HEK293 (cell line): Measurements from ENCODE around the gene GBF1.
"Not testable (repeated sequence)": the region's sequence is repeated elsewhere in the genome, so short reads cannot be mapped to it uniquely, and the experiment has no call there.

Experiments
- CTCF ChIA-PET: fragments of 350-600 bp; formaldehyde crosslinking; extraction: SDS; loops from one replicate; lab custom pipeline; 2021; ENCODE audit warnings: antibody characterized with exemption; lab: Yijun Ruan, JAX
- POLR2A ChIA-PET: fragments of 300-600 bp; formaldehyde crosslinking; extraction: SDS; loops from one replicate; lab custom pipeline; 2020; ENCODE audit warnings: antibody characterized with exemption, inconsistent platforms; lab: Yijun Ruan, JAX
- H3K27ac ChIP-seq: fragments of 200-500 bp; sonication (Bioruptor generic); 2 replicates; pipeline ENCODE4 v1.5.1; 2014; ENCODE audit warnings: low read depth, low read length, control low read depth, inconsistent platforms; ENCODE audit errors: extremely low read depth
- H3K36me3 ChIP-seq, 2 experiments: fragments of 200-500 bp in 1 of 2; sonication (Bioruptor generic) in 1 of 2; 1 replicate in 1 of 2; 2 replicates in 1 of 2; pipeline ENCODE4 v1.5.1; 2014 to 2017; ENCODE audit warnings: inconsistent platforms in 2 of 2, low read length in 2 of 2; ENCODE audit not compliant: control insufficient read depth in 2 of 2, insufficient read depth in 1 of 2
- H3K4me1 ChIP-seq: fragments of 200-500 bp; sonication (Bioruptor generic); 2 replicates; pipeline ENCODE4 v1.5.1; 2014; ENCODE audit warnings: mild to moderate bottlenecking, low read length, inconsistent platforms; ENCODE audit not compliant: control insufficient read depth, insufficient read depth
- H3K4me3 ChIP-seq: 2 replicates; pipeline ENCODE4 v1.5.1; 2011; ENCODE audit warnings: low read depth, mild to moderate bottlenecking, control low read depth, low read length, moderate library complexity
- H3K9me3 ChIP-seq: fragments of 200-500 bp; sonication (Bioruptor generic); 2 replicates; pipeline ENCODE4 v1.5.1; 2014; ENCODE audit warnings: low read depth, low read length, inconsistent platforms; ENCODE audit not compliant: control insufficient read depth, insufficient read depth
- FEZF1 ChIP-seq: fragments of 450-650 bp; formaldehyde crosslinking; IDR thresholded peaks from 2 replicates; pipeline ENCODE4 v1.5.1; 2016; ENCODE audit warnings: missing biosample characterization, missing genetic modification characterization
- OSR2 ChIP-seq: fragments of 450-650 bp; formaldehyde crosslinking; IDR thresholded peaks from 2 replicates; pipeline ENCODE4 v1.5.1; 2016; ENCODE audit warnings: missing biosample characterization, missing genetic modification characterization
- PRDM4 ChIP-seq: fragments of 450-650 bp; formaldehyde crosslinking; IDR thresholded peaks from 2 replicates; pipeline ENCODE4 v1.5.1; 2017; ENCODE audit warnings: missing biosample characterization, missing genetic modification characterization
- SETDB1 ChIP-seq: IDR thresholded peaks from one replicate; pipeline ENCODE4 v1.6.1; 2017; ENCODE audit warnings: mild to moderate bottlenecking, low read length, moderate library complexity, mixed read lengths; ENCODE audit not compliant: insufficient read length
- SP2 ChIP-seq: fragments of 450-650 bp; formaldehyde crosslinking; IDR thresholded peaks from 2 replicates; pipeline ENCODE4 v1.5.1; 2016; ENCODE audit warnings: missing biosample characterization, missing genetic modification characterization
- ZNF146 ChIP-seq: fragments of 450-650 bp; formaldehyde crosslinking; IDR thresholded peaks from 2 replicates; pipeline ENCODE4 v1.5.1; 2016; ENCODE audit warnings: missing biosample characterization, missing genetic modification characterization
- ZNF280D ChIP-seq: fragments of 450-650 bp; formaldehyde crosslinking; IDR thresholded peaks from 2 replicates; pipeline ENCODE4 v1.5.1; 2016; ENCODE audit warnings: missing biosample characterization, missing genetic modification characterization
- ZNF362 ChIP-seq: fragments of 450-650 bp; formaldehyde crosslinking; IDR thresholded peaks from 2 replicates; pipeline ENCODE4 v1.5.1; 2016; ENCODE audit warnings: missing biosample characterization, missing genetic modification characterization
- ZNF416 ChIP-seq: fragments of 450-650 bp; formaldehyde crosslinking; IDR thresholded peaks from 2 replicates; pipeline ENCODE4 v1.5.1; 2016; ENCODE audit warnings: missing biosample characterization, missing genetic modification characterization
- ZNF518A ChIP-seq: fragments of 450-650 bp; formaldehyde crosslinking; conservative IDR thresholded peaks from 2 replicates; pipeline ENCODE4 v1.5.1; 2016; ENCODE audit warnings: low read depth, missing biosample characterization, missing genetic modification characterization
- ZNF521 ChIP-seq: fragments of 450-650 bp; formaldehyde crosslinking; IDR thresholded peaks from 2 replicates; pipeline ENCODE4 v1.5.1; 2017; ENCODE audit warnings: missing biosample characterization, mild to moderate bottlenecking, missing genetic modification characterization
- ZNF580 ChIP-seq: fragments of 450-650 bp; formaldehyde crosslinking; IDR thresholded peaks from 2 replicates; pipeline ENCODE4 v1.5.1; 2016; ENCODE audit warnings: missing biosample characterization, missing genetic modification characterization
- ZNF677 ChIP-seq: fragments of 450-650 bp; IDR thresholded peaks from 2 replicates; pipeline ENCODE4 v1.5.0; 2018; ENCODE audit warnings: missing biosample characterization, mild to moderate bottlenecking, missing genetic modification characterization, moderate library complexity
- ZNF837 ChIP-seq: fragments of 450-650 bp; formaldehyde crosslinking; IDR thresholded peaks from 2 replicates; pipeline ENCODE4 v1.5.1; 2016; ENCODE audit warnings: missing biosample characterization, missing genetic modification characterization

Gene GBF1

GRCh38 chr10:102306710-102307109, 61.4 kb downstream of the GBF1 start:
- POLR2A ChIA-PET = interaction anchor here (1.2 kb wide), 1 partner anchor 62 kb away, joined by 3 read pairs; the partner anchor contains the start of gene GBF1
- CTCF ChIA-PET = interaction anchor here (0.9 to 1.4 kb wide), 2 partner anchors 46 to 75 kb away, joined by 3 to 4 read pairs; no protein-coding TSS in a partner anchor
- TF ChIP-seq ZNF521 (no peak), SETDB1 (no peak), OSR2 (tag by site-specific recombination) (no peak), ZNF518A (tag by site-specific recombination) (no peak), ZNF416 (no peak), PRDM4 (tag by site-specific recombination) (no peak), ZNF677 (tag by site-specific recombination) (no peak), FEZF1 (no peak), ZNF362 (tag by site-specific recombination) (no peak), ZNF837 (tag by site-specific recombination) (no peak), SP2 (tag by site-specific recombination) (no peak)

GRCh38 chr10:102308318-102308717, 63.0 kb downstream of the GBF1 start:
- not testable (repeated sequence) for H3K4me3 ChIP-seq, H3K9me3 ChIP-seq, H3K27ac ChIP-seq, H3K36me3 ChIP-seq
- CTCF ChIA-PET = interaction anchor here (1.0 kb wide), 1 partner anchor 44 kb away, joined by 4 read pairs; no protein-coding TSS in a partner anchor
- POLR2A ChIA-PET = interaction anchor here (0.6 kb wide), 1 partner anchor 20 kb away, joined by 4 read pairs; no protein-coding TSS in a partner anchor
- peaks cover 17% of the 10 kb centered on the region; the same call in 1 of the 2 replicates for H3K4me1 ChIP-seq
- TF ChIP-seq ZNF580 (tag by site-specific recombination) = peak; percentile 81
- TF ChIP-seq ZNF280D (tag by site-specific recombination) = 0 out of 2 replicates have a peak, but pooled peaks have one; percentile 40
- TF ChIP-seq ZNF146 (tag by site-specific recombination) = peak; percentile 98

More at GRCh38 chr10:102306710-102307109, 61.4 kb downstream of the GBF1 start:
- Histone ChIP-seq H3K4me1 (peaks cover 11% of the 10 kb centered on the region; the same call in 1 of the 2 replicates), H3K36me3 (peaks cover 0 to 4% of the 10 kb centered on the region in 2 experiments; a peak in 1 of 3 replicates), H3K27ac (no peak overlapping the region), H3K9me3 (no peaks in the 10 kb centered on the region), H3K4me3 (no peak overlapping the region)
